VCaP (cell line): ENCODE results near the gene STOX2.

Source experiments
- H3K27ac ChIP-seq: fragments of 450-650 bp; 2 replicates; pipeline ENCODE4 v1.5.1; 2017
- CTCF ChIP-seq: fragments of 450-650 bp; conservative IDR thresholded peaks from 2 replicates; pipeline ENCODE4 v1.5.1; 2017; ENCODE audit warnings: mild to moderate bottlenecking, moderate library complexity

Gene STOX2

GRCh38 chr4:184022679-184023383 lies 117.7 kb downstream of the STOX2 start:
- no peak overlapping the region for H3K27ac ChIP-seq
- TF ChIP-seq CTCF, result no peak

GRCh38 chr4:184024637-184025036 lies 119.5 kb downstream of the STOX2 start:
- no peak for TF ChIP-seq CTCF
- no peak overlapping the region for H3K27ac ChIP-seq

GRCh38 chr4:184028561-184029374 lies 123.7 kb downstream of the STOX2 start:
- TF ChIP-seq CTCF, result no peak
- H3K27ac ChIP-seq, result no peak overlapping the region

GRCh38 chr4:184030036-184030435 lies 124.9 kb downstream of the STOX2 start:
- H3K27ac ChIP-seq, result no peak overlapping the region
- no peak for TF ChIP-seq CTCF

- no peak for TF ChIP-seq CTCF
- H3K27ac ChIP-seq, result no peak overlapping the region
These were observed 125.7 kb downstream of the STOX2 start for GRCh38 chr4:184030764-184031163.

- H3K27ac ChIP-seq, result no peak overlapping the region
- no peak for TF ChIP-seq CTCF
These were observed 127.0 kb downstream of the STOX2 start for GRCh38 chr4:184032091-184032490.

- no peak for TF ChIP-seq CTCF
- no peak overlapping the region for H3K27ac ChIP-seq
These were observed 134.9 kb downstream of the STOX2 start for GRCh38 chr4:184039963-184040383.
